Dedifferentiated amniotic fluid mesenchymal stem cell (primary cell): Measurements from ENCODE around the gene UVRAG.

ENCODE experiments used
- DNase-seq: peaks from one replicate; pipeline ENCODE4 v3.0.0-alpha.2; 2016; ENCODE audit errors: extremely low spot score

Gene UVRAG

GRCh38 chr11:76103460-76103859 is 288.4 kb downstream of the UVRAG start:
- no peak for DNase-seq

- DNase-seq: no peak
Measured at GRCh38 chr11:76104285-76104684, 289.3 kb downstream of the UVRAG start.

DNA sequence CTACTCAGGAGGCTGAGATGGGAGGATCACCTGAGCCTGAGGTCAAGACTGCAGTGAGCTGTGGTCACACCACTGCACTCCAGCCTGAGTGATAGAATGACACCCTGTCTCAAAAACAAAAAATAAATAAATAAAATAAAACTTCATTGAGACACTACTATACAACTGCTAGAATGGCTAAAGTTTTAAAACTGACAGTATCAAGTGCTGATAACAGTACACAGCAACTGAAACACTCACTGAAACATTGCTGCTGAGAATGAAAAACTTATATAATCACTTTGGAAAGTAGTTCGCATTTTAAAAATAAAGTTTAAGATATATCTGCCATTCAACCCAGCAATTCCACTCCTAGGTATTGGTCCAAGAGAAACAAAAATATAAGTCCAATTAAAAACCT is 290.6 kb downstream of the UVRAG start:
- no peak for DNase-seq

DNA sequence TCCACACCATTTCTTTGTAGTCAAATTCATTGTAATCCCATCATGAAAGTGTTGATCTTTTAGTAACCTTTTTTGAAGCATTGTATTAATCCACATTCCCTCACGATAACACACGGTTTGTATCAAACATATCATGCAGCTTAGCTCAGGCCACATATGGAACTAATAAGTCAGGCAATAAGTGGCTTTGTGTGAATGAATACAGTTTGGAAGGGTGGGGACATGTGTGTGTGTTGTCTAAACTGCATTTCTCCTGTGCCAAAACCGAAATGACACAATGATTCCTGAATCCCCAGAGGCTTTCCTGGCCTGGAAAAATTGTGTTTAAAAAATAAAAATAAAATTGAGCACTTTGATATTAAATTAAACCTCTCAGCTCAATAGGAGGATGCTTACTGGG is 293.0 kb downstream of the UVRAG start:
- no peak for DNase-seq

DNA sequence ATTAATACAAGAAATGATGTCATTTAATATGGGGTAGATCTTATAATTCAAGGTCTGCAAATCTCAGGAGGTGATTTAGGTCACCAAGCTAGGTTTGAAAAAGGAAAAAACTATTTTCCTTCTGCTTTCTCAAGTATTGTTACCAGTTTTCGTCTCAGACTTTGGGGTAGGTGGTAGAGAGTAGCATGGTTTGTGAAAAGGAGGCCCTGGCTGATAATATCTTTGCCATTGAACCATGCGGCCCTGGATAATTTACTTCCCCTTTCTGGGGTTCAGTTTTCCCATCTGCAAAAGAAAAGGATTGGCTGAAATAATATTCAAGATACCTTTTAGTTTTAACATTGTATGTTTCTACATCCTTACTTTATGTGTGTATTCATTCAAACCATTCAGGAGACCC is 299.2 kb downstream of the UVRAG start:
- no peak for DNase-seq

DNA sequence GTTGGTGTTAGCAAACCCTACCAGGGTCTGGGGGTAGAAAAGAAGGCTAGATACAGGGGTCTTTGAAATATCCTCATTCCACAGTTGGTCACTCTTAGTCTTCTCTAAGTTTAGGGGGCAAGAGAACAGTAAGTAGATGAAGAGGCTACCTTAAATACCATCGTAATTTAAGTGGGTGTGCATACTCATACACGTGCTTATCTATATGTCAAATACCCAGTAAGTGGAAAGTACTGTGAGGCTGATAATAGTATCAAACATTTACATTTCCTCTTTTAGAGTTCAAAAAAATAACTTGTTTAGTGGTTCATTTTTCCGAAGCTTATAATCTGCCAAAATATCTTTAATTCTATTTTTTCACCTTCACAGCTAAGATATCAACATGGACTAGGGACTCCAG is 300.5 kb downstream of the UVRAG start:
- DNase-seq: no peak

GRCh38 chr11:76119032-76119431 is 304.0 kb downstream of the UVRAG start:
- no peak for DNase-seq

DNA sequence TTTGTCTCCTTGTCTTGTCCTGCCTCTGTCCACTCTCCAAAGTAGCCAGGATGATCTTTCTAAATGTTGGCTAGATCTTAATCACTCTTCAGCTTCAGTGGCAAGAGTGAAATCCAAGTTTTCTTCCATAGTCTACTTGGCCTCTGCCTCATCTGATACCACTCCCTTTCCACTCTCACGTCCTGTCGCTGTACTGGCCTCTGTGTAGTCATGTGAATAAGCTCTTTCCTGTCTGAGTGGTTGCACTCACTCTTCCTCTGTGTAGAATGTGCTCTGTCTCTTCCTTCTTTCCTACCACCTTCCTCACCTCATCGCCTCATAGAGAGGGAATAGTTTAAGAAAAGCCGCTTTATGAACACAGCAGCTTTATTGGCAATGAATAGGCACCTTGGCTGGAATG is 304.8 kb downstream of the UVRAG start:
- no peak for DNase-seq

- DNase-seq: no peak
Measured at GRCh38 chr11:76120513-76121101, 305.6 kb downstream of the UVRAG start.

DNA sequence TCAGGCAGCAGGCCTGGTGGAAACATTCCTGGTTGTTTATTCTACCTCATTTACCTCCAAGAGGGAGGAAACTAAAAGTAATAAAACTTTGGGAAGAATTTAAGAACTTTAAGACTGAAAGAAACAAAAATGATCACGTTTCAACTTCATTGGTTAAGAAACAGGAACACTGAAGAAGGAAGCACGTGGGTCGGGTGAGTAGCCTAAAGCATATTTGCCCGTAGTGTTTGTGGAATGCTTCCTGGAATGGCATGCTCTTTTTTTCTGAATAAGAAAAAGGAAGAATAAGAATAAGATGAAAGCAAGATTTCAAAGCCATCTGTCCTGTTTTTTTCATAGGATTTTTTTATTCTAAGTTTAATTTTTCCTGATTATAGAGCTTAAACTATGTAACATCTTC is 308.2 kb downstream of the UVRAG start:
- no peak for DNase-seq

- no peak for DNase-seq
Measured at GRCh38 chr11:76124905-76125770, 310.1 kb downstream of the UVRAG start.

- DNase-seq: no peak
Measured at GRCh38 chr11:76129729-76130128, 314.7 kb downstream of the UVRAG start.

GRCh38 chr11:76131142-76131541 is 316.1 kb downstream of the UVRAG start:
- no peak for DNase-seq

GRCh38 chr11:76131671-76132631 is 316.9 kb downstream of the UVRAG start:
- no peak for DNase-seq

GRCh38 chr11:76134239-76134638 is 319.2 kb downstream of the UVRAG start:
- no peak for DNase-seq

DNA sequence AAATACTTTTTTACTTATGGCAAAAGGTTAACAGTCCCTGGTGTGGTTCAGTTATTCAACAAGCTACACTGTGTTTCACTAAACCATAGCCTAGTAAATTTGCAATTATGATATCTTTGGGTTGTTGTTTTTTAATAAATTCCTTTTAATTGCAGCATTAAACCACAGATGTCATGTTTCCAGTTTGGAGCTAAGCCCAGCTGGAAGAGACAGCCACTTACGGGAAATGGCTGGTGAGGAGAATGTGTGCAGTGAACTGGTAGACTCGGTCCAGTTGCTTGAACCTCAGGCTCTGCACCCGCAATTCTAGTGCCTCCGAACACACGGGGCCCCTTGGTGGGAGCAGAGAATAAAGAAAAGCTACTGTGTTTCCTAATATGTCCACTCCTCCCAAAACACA is 320.5 kb downstream of the UVRAG start:
- no peak for DNase-seq

- no peak for DNase-seq
Measured at GRCh38 chr11:76139314-76139713, 324.3 kb downstream of the UVRAG start.

DNA sequence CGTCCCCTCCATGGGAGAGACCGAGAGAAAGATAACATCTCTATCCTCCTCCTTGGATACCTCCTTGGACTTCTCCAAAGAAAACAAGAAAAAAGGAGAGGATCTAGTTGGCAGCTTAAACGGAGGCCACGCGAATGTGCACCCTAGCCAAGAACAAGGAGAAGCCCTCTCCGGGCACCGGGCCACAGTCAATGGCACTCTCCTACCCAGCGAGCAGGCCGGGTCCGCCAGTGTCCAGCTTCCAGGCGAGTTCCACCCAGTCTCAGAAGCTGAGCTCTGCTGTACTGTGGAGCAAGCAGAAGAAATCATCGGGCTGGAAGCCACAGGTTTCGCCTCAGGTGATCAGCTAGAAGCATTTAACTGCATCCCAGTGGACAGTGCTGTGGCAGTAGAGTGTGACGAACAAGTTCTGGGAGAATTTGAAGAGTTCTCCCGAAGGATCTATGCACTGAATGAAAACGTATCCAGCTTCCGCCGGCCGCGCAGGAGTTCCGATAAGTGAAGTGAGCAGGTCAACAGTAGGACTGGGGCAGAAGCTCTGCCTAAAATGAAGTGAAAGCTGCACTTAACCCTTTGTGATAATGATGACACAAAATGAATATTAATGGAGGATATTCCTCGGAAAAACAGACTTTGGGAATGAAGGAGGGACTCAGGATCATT is 326.0 kb downstream of the UVRAG start:
- no peak for DNase-seq

DNA sequence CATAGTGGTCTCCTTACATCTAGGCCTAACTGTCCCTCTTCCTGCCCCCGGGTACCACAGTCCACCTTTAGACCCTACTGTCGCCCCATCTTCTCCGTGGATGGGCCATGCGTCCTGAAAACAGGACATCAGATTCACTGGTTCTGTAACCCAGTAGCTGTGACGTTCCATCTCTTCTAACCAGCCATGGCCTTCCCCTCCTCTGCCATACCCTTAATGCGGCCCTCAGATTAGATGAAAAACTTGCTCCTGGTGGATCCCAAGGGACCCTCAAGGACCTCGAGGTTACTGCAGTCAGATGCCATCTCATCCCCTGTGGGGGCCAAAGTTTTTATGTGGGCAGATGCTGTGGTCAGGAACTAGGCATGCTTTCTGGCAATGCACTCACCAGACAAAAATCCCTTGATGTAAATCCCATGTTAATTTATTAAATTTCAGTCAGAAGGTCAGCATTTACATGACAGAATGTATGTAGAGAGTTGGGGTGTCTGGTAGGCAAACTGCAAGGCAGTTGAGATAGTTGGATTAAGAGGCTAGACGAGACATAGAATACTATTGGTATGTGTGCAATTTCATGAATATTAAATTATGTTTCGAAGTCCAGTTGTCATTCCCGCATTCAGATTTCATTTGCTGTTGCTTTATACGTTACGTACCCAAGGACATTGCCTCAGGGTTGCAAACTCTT is 327.0 kb downstream of the UVRAG start:
- no peak for DNase-seq

DNA sequence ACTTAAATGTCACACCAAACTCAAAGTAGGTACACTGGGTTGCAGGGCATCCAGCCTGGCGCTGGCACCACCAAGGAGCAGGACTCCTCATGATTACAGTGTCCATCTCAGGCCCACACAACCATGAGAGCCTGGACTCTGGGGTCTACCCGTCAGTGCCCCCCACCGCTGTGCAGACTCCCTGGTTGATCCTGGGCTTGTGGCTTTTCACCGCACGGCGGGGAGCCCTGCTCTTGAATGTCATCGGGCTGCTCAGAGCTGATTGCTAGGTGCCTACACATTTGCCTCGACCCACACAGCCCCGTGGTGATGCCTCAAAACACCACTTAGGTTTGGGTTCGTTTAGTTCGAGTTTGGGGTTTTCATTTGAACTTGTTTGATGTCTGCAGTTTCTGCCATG is 328.3 kb downstream of the UVRAG start:
- no peak for DNase-seq

DNA sequence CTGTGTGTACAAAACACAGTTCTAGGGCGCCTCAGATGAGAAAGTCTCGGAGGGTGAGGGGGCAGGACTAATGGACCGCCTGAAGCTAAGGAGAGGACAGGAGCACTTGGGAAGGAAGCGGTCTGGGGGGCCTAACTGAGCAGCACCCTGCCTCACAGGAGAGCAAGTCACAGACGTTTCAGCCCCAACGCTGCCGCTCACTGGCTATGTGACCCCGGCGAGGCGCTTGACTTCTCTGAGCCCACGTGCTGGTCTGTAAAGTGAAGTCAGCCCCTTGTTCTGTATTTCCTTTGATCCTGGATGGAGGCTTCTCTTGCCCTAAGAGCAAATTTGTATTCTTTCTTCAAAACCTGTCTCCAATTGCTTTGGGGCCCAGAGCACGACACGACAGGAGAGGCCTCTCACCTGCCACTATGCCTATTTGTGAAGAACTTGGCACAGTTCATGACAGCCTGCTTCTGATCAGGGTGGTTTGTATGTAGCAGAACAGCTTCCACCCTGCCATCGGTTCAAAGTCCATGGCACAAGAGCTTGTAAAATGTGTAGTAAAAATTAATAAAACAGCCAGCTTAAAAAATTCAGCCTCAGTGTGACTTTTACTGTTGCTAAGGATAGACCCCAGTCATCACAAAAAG is 332.2 kb downstream of the UVRAG start:
- no peak for DNase-seq
